ENCODE measurements around the gene WDR90. TPM values are rescaled to one million over a fixed set of nuclear protein-coding genes. Genes with fewer than 3 reads are reported as not detected.

The WDR90 gene
- total RNA-seq, 1 donor from 2014 or later = 17.9 TPM

GRCh38 chr16:661184-661821, 12.1 kb downstream of the WDR90 start:
- no peak for ATAC-seq

- no peak for ATAC-seq
These were observed 12.9 kb downstream of the WDR90 start for GRCh38 chr16:662095-662494.

- no peak for ATAC-seq
These were observed 13.4 kb downstream of the WDR90 start for GRCh38 chr16:662597-662996.

- no peak for ATAC-seq
These were observed 17.4 kb downstream of the WDR90 start for GRCh38 chr16:666572-666971.

GRCh38 chr16:667113-667779, 18.1 kb downstream of the WDR90 start:
- no peak for ATAC-seq

- ATAC-seq = peak; percentile 90
These were observed 18.8 kb downstream of the WDR90 start, which contains the start of gene RHOT2 for GRCh38 chr16:667780-668518. TSS of gene RHOT2 (plus strand) at chr16:668132. CDS start at chr16:668200, 68 bp downstream.

- ATAC-seq = peak; percentile 0
These were observed 19.5 kb downstream of the WDR90 start for GRCh38 chr16:668519-669171.

- ATAC-seq = no peak
These were observed 20.5 kb downstream of the WDR90 start for GRCh38 chr16:669666-670065.

GRCh38 chr16:670485-671352, 21.6 kb downstream of the WDR90 start:
- ATAC-seq = no peak

GRCh38 chr16:671353-672131, 22.4 kb downstream of the WDR90 start:
- ATAC-seq = no peak

- no peak for ATAC-seq
These were observed 23.2 kb downstream of the WDR90 start for GRCh38 chr16:672371-672770.

- no peak for ATAC-seq
These were observed 23.7 kb downstream of the WDR90 start for GRCh38 chr16:672851-673250.

GRCh38 chr16:673399-673991, 24.3 kb downstream of the WDR90 start:
- no peak for ATAC-seq

GRCh38 chr16:674214-674881, 25.2 kb downstream of the WDR90 start:
- no peak for ATAC-seq

GRCh38 chr16:674968-675883, 26.1 kb downstream of the WDR90 start, which contains the start of gene RHBDL1:
TSS of gene RHBDL1 (plus strand) at chr16:675671. CDS start at chr16:675791, 120 bp downstream.
- ATAC-seq = no peak

GRCh38 chr16:675884-676564, 26.9 kb downstream of the WDR90 start:
- ATAC-seq = no peak

- ATAC-seq = no peak
These were observed 27.4 kb downstream of the WDR90 start for GRCh38 chr16:676565-676902.

GRCh38 chr16:676913-677312, 27.7 kb downstream of the WDR90 start:
- ATAC-seq = peak; percentile 67

All from esophagus mucosa (tissue), 1 donor.